Activated CD4-positive, CD25-positive, alpha-beta regulatory T cell treated with anti-CD3 and anti-CD28 coated beads, Interleukin-2, amount 50 U/mL, for 72 hours (primary cell): ENCODE data around the gene CABLES2.
A peak's percentile ranks its signal among the peaks of the same experiment; 100 is the strongest.
"Not testable (repeated sequence)": the region's sequence is repeated elsewhere in the genome, so short reads cannot be mapped to it uniquely, and the experiment has no call there.

Experiments
- DNase-seq: peaks from one replicate; pipeline ENCODE4 v3.0.0; 2021

The CABLES2 gene

DNA sequence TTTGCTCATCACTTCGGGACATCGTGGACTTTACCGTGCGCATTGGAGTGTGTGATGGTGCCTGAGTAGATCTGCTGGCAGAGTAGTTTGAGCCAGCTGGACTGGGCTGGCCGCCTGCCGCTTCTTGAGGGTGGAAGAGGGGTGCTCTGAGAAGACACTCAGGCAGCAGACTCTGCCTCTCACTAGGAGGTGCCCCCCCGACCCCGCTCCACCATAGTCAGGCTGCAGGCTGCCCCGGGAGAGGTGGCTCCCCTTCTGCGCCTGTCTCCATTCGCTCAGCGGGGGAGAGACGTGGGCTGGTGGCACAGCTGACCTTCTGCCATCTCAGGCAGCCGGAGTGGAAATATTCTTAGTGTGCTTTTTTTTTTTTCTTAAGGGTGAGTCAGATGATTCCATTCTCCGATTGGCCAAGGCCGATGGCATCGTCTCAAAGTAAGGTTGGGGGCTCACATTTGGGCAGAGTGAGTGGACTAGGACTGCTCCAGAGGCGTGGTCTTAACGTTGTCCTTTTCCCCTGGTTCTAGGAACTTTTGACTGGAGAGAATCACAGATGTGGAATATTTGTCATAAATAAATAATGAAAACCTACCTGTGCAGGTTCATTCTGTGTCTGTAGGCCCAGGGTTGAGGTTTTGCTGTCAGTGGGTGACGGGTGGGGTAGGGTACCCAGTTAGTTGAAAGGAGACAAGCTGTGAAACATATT, 19.0 kb downstream of the CABLES2 start:
- DNase-seq: no peak

DNA sequence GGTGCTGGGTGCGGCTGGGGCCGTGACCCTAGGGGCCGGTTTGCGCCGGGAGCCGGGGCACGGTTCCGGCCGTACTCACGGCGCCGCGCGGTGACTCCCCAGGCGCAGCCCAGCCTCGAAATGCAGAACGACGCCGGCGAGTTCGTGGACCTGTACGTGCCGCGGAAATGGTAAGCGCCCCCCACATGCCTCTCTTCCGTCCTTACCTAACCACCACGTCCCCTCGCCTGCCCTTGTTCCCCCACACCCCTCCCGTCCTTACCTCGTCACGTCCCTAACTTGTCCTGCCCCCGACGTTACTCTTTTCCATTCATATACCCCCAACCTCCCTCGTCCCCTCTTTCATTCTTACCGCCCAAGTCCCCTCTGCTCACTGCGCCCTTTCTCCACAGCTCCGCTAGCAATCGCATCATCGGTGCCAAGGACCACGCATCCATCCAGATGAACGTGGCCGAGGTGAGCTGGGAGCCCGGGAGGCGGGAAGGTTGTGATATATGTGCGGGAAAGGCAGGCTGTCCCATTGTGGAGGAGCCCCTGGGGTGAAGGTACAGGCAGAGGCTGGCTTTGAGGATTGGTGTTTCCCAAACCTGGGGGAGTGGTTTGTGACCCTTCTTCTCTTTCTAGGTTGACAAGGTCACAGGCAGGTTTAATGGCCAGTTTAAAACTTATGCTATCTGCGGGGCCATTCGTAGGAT, 19.7 kb downstream of the CABLES2 start:
- no peak for DNase-seq

DNA sequence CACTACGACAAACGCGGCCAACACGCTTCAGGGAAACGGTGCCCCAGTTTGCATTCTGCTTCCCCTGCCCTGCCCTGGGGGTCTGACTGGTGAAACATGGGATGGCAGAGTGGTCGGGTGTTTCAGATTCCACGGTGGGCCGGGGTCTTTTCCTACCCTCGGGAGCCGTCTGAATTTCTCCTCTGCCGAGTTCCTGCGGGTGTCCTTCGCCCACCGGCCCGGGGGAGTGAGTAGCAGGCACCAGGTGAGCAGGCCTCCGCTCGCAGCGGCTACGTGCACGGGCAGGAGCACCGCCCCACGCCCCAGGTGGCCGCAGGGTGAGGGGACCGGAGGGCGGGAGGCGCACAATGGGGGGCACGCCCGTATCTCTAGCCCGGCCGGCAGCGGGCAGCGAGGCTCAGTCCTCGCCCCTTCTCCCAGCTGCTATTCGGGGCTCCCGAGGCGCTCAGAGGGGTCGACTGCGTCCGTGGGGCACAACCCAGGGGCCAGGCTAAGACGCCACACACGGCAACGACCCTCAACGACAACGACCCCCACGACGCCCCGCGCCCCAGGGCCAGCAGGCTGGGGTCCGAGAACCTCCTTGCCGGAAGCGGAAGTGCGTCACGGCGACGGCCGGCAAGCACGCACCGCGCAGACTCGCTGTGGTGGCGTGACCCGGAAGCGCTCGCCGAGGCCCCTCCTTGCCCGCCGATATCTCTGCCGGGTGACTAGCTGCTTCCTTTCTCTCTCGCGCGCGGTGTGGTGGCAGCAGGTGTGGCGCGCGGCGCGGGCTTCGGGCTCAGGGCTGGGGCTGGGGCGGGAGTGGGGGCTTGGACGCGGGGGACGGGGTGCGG, 20.5 kb downstream of the CABLES2 start, which contains the start of gene RPS21:
TSS of gene RPS21 (plus strand) at position 721 of the 836 bp plus-strand sequence. CDS start 236 bp downstream, outside the sequence.
- DNase-seq: peak; percentile 92

DNA sequence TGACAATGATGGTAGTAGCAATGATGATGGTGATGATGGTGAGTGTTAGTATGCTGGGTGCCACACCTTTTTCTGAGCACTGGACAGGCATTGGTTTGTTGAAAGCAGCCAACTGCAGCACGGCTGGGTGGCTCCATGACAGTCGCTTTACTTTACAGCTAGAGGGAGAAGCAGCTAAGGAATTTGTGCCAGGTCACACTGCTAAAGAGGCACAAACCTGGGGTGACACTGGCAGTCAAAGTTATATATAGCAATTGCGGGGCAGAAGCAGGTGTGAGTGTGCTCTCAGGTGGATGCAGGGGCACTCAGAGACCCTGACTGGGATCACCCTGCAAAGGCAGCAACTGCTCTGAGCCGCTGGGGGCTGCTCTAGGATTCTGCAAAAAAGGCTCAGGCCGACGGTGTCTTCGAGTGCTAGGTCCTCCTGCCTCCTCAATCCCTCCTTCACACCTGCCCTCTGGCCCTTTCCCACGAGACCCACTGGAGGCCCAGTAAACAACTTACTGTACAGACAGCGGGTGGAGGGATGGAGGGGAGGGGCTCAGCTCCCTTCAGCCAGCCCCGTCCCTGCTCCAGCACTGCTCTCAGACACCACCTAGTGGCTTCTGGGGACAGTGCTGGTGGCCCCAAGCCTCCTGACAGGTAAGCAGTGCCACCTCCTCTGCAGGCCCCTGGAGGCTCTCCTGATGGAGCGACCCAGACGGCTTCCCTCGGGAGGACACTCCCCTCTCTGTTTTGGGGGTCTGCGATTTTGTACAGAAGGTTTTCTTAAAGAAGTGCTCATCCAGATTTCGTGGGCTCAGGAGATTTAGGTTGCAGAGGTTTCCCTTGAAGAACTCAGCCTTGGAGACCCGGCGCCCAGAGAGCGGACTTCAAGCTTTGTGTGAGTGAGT, 24.5 kb downstream of the CABLES2 start:
- peak; percentile 72 for DNase-seq

DNA sequence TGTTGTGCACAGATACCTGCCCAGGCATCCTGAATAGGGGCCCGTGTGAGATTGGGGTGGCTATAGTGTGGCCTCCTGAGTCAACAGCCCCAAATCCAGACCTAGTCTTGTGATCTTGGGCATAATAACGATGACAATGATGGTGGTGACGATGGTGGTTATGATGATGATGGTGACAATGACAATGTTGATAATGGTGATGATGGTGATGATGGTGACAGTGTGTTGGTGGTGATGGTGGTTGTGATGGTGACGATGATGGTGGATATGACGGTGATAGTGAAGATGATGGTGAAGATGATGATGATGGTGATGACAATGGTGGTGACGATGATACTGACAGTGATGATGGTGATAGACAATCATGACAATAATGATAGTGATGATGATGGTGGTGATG, 25.2 kb downstream of the CABLES2 start:
- DNase-seq: no peak

DNA sequence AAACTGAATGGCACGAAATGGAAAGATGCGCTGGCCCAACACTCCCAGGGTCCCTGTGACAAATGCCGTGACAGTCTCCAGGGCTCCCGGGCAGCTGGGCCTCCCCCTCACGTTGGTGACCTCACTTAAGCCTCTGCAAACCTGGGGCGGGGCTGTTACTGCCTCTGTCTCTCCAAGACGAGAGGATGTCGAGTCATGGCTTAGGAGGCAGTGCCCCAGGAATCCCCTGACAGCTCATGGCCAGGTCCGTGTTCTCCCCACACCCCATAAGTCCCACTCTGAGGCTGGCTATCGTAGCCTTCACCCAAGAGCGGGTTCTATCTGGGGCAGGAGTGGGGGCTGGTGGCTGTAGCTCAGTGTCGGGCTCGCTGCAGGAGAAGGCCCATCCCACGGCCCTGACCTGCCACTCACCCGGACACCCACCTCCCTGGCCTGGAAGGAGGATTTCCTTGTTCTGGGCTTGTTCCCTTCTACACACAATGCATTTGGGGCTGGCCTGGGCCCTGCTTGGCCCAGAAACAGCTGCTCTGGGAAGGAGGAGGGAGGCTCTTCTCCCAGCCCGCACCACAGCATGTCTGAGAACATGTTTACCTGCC, 25.8 kb downstream of the CABLES2 start:
- DNase-seq: no peak

DNA sequence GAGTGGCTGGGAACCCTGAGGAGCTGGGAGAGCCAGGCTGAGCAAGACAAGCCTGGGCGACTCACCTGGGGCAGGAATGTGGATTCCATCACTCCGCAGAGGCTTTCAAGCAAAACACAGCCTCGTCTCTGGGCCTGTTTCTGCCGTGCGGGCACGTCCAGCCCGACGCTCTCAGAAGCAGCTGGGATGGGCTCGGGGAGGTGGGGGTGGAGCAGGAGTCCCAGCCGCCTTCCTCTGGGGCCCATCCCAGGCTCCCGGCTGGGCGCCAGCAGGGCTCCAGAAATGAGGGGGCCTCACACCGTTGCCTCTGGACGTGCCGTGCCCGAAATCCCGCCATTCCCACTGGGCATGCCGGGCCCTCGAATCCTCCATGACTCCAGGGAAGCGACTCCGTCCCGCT, 28.9 kb downstream of the CABLES2 start:
- DNase-seq: no peak

DNA sequence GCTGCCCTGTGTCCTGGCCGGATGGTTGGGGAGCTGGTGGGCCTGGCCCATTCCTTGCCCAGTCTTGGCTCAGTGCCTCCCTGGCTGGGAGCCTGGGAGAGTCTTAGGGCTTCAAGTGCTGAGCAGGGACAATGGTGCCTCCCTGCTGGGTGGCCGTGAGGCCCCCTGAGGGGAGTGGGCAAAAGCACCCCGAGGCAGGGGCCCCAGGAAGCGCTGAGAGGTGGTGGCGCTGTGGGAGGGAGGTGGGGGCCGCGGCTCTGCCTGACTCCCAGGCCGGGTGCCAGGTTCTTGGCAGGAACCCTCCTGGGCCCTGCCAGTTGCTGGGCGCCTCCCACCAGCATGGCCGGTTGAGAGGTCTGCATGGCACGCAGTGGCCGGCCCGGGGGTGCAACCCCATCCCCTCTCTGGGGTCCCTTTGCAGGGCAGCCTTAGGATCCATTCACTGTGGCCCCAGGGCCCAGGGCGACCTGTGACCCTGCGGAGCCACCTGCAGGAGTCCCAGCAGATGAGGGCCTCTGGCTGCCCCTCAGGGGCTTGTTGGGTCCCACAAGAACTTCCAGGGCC, 29.4 kb downstream of the CABLES2 start:
- no peak for DNase-seq

DNA sequence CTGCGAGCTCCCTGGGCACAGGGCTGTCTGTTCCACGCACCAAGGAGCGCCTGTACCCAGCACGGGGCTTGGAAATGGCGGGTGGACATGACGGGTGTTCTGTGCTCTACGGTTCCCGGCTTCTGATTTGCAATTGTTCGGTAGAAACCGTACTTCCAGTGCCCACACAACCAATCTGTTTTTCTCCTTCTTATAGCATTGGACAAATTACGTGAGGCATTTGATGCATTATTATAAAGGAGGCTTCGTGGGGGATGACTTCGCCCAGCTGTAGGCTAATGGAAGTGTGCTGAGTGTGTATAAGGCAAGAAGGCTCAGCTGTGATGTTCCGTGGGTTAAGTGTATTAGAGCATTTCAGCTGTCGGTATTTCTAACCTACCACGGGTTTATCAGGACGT, 30.0 kb downstream of the CABLES2 start:
- DNase-seq: no peak

DNA sequence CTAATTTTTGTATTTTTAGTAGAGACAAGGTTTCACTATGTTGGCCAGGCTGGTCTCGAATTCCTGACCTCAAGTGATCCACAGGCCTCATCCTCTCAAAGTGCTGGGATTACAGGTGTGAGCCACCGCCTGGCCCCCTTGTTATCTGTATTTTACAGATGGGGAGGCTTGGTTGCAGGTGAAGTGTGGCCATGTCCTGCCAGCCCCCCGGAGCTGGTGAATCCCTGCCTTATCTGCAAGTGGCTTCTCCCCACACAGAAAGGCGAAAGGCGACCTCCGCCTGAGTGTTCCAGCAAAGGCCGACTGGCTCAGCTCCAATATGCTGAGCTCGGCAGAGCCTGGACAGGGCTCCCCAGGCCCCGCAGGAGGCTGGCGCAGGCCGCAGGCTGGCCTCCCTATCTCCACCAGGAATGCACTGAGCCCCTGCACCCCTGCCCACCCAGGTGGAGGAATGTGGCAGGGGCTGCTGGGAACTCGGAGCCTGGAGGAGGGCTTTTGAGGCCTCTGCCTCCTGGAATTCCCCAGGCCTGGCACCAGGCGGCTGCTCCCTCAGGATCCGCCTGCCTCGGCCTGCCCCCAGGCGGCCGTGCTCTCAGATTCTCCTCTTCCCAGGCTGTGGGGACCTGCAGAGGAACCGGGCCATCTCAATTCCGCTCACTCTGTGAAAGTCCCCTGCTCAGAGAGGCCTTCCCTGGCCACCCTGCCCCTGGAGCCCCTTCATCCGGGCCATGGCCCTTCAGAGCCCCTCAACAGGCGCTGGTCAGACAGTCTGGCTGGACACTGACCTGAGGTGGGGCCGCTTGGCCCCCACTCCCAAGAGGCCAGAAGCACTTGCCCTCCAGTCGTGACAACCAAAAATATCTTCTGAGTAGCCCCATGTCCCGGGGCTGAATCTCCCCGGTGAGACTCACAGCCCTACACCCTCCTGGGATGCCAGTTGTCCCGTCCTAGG, 30.7 kb downstream of the CABLES2 start:
- no peak for DNase-seq

DNA sequence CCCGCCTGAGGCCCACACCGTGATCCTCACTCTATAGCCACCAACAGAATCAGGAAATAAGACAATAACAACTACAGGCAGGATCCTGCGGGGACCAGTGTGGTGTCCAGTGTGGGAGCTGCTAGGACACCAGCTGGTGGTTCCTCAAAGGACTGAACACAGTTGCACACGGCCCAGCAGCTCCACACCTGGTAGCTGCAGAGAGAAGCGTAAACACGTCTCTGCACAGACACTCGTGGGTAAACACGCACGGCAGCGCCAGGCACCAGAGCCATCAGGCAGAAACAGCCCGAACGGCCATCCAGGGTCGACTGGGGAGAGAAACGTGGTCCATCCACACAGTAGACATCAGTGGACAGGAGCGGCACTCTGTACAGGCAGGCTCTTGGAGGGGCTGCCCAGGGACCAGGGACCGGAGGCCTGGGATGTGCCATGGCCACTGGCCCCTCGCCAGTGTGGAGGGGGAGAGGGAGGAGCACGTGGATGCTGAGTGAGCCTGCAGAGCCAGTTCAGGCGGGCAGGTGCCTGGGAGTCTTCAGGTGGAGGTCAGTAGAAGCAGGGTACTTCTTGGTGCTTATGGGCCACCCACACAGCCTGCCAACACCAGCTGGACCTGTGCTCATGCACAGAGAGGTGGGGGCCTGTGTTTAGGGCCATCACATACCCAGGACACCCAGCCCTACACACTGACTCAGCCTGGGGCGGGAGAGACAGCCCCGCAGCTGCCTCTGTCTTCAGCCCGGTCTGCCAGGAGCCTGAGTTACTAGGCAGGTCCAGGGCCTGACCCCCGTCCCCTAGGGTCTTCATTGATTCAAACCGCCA, 32.5 kb downstream of the CABLES2 start:
- no peak for DNase-seq

DNA sequence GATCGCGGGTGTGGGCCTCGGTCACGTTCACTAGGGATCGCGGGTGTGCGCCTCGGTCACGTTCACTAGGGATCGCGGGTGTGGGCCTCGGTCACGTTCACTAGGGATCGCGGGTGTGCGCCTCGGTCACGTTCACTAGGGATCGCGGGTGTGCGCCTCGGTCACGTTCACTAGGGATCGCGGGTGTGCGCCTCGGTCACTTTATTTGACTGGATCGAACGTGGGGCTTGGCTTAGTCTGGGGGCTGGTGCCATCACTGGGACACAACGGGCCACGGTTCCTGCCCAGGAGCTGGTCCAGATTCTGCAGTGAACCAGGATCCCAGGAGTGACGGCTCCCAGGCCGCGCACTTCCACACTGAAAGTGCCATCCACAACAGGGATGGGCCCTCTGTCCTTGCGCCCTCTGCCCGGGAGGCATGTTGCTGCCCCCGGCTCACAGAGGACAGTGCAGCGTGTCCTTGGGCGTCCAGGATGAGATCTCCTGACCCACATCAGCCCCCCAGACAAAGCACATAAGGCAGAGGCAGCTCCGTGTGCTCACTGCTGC, 33.4 kb downstream of the CABLES2 start:
- not testable (repeated sequence) for DNase-seq

DNA sequence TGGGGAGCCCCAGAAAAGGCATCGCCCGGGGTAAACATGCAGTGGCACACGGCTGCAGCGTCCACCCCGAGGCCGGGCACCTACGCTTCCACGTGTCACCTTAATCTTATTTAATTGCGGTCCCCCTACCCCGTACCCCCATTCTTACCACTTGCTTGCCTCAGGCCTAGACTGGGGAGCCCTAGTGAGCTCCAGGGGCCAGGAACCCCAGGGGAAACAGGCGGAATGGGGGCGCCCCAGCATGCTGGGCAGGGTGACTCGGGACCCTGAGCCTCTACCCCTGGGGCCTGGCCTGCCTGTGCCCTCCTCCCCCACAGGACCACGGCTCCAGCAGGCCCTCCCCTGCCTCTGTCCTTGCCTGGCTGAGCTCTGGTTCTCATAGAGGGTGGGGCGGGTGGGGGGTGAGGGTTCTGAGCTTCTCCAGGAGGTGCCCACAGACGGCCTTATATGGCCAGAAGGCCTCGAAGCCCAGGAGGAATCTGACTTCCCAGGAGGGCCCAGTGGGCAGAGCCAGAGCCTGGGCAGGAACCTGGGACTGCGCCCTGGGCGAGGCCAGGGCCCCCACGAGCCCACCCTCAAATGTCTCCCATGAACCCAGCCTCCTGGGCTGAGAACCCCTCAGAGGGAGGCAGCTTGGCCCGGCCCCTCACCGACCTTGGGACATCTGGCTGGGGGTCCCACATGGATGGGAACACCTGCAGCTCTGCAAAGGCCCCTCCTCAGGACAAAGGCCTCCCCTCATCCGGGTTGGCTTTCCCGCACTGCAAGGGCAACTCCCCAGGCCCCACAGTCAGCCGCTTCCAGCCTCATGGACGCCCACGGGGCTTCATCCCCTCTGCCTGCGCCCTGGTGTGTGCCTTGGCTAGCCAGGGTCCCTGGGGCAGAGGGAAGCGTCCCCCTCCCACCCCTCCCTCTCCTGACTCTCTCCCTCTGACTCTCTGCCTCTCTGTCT, 34.8 kb downstream of the CABLES2 start:
- DNase-seq: no peak

DNA sequence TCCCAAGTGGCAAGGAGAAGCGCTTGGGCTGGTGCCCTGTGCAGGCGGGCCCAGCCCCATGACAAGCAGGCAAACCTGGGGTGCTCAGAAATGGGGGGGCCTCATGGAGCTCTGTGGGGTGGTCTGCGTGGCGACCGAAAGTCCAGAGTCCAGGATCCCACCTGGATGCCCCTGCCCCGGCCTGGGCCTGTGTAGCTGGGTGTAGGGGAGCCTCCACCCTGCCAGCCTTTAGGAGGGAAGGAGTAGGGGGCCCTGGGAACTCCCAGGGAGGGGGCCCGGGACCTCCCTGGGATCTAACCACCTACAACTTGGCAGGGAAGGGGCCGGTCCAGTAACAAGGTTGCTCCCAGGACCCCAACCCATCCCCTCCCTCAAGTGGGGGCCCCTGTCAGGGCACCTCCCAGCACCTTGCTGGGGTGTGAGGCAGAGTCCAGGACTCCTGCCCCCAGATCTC, 35.5 kb downstream of the CABLES2 start:
- no peak for DNase-seq

DNA sequence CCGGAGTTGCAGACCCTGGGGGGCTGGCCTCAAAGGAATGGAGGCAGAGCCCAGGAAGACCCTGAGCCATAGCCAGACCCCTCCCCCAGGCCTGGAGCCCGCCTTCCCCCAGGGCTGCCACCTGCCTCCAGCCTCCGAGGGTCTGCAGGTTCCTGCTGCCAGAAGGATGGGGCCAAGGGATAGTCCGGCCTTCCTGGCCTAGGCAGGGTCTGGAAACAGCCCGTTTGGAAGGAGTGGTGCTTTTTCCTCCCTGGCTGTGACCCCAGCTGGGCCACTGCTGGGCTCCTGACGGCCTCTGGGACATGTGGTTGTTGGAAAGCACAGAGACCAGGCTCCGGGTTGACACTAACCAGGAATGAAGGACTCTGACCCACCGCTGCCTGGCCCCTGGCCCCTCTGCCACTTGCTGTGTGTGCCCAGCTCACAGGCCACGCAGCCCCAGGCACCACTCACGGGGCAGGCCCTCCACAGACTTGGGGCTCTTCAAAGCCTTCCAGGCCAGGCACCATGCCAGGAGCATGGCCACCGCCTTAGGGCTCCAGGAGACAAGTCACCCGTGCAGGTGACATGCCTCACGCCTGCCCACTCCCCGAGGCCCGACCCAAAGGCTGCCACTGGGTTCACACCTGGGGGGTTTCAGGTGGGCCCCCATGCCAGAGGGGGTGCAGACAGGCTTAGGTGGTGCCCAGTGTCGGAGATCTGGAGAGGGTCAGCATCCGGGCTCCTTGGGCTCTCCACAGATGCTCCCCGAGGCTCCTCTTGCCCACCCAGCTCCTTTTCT, 36.1 kb downstream of the CABLES2 start:
- DNase-seq: no peak

DNA sequence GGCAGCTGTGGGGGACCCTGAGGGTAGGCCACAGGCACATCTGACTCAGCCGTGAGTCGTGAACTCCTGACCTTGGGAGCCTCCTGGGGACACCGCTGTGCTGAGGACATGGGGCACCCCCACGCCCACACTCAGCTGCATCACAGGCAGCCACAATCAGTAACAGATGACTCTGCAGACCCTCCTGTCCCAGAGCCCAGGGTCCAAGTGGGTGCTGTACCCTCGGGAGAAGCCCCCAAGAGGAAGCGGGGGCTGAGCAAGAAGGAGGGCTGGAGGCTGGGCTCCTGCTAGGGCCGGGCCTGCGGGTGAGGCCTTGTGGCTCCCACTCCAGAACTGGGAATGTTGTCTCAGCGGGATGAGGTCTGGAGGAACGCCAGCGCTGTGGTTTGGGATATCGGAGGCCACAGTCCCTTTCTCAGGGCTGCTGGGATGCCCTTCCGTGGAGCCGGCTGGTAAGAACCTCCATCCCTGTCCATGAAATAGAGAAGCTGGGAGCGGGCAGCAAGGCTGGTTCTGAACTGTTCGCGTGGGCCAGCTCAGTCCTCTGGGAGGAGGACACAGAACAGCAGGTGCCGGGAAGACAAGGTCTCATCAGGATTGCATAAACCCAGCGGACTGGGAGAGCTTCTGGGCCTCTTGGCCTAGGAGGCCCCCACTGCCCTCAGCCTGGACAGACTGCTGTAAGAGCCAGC, 36.8 kb downstream of the CABLES2 start:
- no peak for DNase-seq

DNA sequence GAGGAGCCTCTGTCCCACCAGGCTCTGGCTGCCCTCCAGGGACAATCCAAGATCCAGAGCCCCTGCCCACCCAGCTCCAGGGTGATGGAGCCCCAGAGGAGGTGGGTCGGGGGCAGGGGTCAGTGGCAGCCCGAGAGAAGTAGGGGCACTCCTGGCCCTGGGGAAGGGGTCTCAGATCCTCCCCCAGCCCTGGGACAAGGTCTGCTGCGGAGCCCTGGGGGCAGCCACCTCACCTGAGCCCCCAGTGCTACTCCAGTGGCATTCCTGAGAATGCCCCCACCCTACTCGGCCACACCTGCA, 37.3 kb downstream of the CABLES2 start:
- no peak for DNase-seq
